Measurements from ENCODE around the gene PCNX1.

The PCNX1 gene

DNA sequence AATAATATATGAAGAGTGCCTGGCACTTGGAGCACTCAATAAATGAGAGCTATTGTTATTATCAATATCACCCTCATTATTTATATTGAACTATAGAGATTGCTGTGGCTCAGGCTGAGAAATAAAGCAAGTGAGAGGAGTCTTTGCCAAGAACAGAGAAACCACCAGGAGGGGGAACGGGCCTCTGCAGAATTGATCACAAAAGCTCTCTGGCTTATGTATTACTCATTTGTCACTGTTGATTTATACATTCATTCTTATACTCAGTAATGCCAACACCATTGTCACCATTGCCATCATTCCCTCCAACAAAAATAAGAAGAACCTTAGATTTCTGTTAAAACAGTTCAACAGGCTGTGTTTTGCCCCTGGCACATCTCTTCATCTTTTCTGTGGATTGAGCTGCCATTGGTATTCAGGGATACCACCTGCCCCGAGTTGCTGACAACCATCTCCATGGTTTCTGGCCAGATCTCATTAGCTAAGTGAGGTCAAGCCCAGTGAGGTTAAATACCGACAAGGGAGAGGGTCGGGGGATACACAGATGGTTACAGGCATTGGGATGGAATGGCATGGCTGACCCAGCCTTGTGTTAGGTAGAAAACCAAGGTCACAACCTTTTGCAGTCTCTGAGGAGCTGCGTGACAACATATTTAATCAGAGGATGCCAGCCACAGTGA lies 21.8 kb upstream of the PCNX1 start:
- Histone ChIP-seq H3K27me3 (ENCODE audit: low read length) (no peaks in the 10 kb centered on the region), H3K4me2 (ENCODE audit: low read depth, low read length, poor library complexity, severe bottlenecking) (no peak overlapping the region), H3K9ac (ENCODE audit: low read length) (no peak overlapping the region), H4K20me1 (ENCODE audit: low read depth, low read length) (no peaks in the 10 kb centered on the region), H2AFZ (ENCODE audit: low read depth, low read length, severe bottlenecking) (no peak overlapping the region), H3K27ac (ENCODE audit: low read depth, low read length) (no peak overlapping the region), H3F3A (ENCODE audit: insufficient read depth) (no peaks in the 10 kb centered on the region), H3K79me2 (ENCODE audit: insufficient read depth, low read length) (no peaks in the 10 kb centered on the region), H3K9me2 (replicated peaks; ENCODE audit: insufficient read depth, low read length) (no peaks in the 10 kb centered on the region), H3K9me3 (ENCODE audit: insufficient read depth, low read length) (no peaks in the 10 kb centered on the region), H3K36me3 (ENCODE audit: low read length) (no peaks in the 10 kb centered on the region), H3K4me3 (ENCODE audit: insufficient read depth, low read length, poor library complexity, severe bottlenecking) (no peak overlapping the region)
- TF ChIP-seq, protein P1, sequence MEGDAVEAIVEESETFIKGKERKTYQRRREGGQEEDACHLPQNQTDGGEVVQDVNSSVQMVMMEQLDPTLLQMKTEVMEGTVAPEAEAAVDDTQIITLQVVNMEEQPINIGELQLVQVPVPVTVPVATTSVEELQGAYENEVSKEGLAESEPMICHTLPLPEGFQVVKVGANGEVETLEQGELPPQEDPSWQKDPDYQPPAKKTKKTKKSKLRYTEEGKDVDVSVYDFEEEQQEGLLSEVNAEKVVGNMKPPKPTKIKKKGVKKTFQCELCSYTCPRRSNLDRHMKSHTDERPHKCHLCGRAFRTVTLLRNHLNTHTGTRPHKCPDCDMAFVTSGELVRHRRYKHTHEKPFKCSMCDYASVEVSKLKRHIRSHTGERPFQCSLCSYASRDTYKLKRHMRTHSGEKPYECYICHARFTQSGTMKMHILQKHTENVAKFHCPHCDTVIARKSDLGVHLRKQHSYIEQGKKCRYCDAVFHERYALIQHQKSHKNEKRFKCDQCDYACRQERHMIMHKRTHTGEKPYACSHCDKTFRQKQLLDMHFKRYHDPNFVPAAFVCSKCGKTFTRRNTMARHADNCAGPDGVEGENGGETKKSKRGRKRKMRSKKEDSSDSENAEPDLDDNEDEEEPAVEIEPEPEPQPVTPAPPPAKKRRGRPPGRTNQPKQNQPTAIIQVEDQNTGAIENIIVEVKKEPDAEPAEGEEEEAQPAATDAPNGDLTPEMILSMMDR (IDR thresholded peaks at IDR 0.05; ENCODE audit: insufficient read depth, low read length, poor library complexity, severe bottlenecking): no peak
- no peak for TF ChIP-seq EZH2phosphoT487 (conservative IDR thresholded peaks at IDR 0.05; ENCODE audit: low read length)

DNA sequence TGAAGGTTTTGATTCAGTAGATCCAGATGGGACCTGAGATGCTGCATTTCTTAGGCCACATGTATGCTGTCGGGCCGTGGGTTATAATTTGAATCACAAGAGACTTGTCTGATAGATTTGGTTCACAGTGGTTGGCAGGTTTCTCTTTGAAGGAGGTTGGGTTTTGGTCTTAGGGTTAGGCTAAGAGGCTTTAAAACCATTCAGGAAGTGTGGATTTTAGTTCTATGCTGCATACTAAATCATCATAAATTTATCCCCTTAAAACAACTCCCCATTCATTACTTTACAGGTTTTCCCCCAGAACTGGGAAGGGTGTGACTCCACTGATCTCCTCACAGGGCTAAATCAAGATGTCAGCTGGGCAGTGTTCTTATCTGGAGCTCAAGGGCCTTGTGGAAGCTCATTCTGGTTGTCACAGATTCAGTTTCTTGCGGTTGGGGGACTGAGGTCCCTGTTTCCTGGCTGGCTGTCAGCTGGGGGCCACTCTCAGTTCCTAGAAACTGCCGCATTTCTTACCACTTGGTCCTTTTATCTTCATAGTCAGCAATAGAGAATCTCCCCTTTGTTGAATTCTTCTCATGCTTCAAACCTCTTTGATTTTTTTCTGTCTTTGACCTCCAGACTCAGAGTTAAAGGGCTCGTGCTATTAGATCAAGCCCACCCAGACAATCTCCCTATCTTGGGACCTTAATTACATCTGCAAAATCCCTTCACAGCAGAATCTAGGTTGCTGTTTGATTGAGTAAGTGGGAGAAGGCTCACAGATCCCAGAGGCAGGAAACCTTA lies 20.6 kb upstream of the PCNX1 start:
- Histone ChIP-seq H3K9ac (ENCODE audit: low read length) (no peak overlapping the region), H3K9me3 (ENCODE audit: insufficient read depth, low read length) (no peaks in the 10 kb centered on the region), H3K27ac (ENCODE audit: low read depth, low read length) (no peak overlapping the region), H3K4me2 (ENCODE audit: low read depth, low read length, poor library complexity, severe bottlenecking) (no peak overlapping the region), H4K20me1 (ENCODE audit: low read depth, low read length) (no peaks in the 10 kb centered on the region), H3F3A (ENCODE audit: insufficient read depth) (no peaks in the 10 kb centered on the region), H3K9me2 (replicated peaks; ENCODE audit: insufficient read depth, low read length) (no peaks in the 10 kb centered on the region), H3K4me3 (ENCODE audit: insufficient read depth, low read length, poor library complexity, severe bottlenecking) (no peak overlapping the region), H2AFZ (ENCODE audit: low read depth, low read length, severe bottlenecking) (no peak overlapping the region), H3K27me3 (ENCODE audit: low read length) (no peaks in the 10 kb centered on the region), H3K36me3 (ENCODE audit: low read length) (no peaks in the 10 kb centered on the region), H3K79me2 (ENCODE audit: insufficient read depth, low read length) (no peaks in the 10 kb centered on the region)
- no peak for TF ChIP-seq EZH2phosphoT487 (conservative IDR thresholded peaks at IDR 0.05; ENCODE audit: low read length)
- TF ChIP-seq, protein P1 (IDR thresholded peaks at IDR 0.05; ENCODE audit: insufficient read depth, low read length, poor library complexity, severe bottlenecking): no peak

DNA sequence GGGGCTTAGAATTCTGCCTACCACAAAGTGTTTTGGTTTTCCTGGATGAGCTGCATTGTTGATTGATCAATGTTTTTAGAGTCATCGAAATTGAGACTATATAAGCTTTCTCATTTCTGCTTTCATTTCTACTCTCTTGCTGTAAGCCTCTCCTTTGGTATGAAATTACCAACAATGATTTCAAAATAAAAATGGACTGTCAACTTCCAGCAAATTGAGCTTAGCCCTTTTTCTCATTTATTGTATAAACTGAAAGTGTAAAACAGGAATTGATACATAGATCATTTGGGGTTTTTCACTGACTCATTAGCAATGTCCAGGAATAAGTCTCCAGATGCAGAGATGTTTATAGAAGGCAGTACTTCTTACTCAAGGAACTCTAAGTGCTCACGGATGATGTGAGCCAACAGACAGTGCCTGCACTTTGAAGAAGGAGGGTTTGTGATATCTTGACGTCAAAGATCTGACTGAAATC lies 20.0 kb upstream of the PCNX1 start:
- Histone ChIP-seq H3K9ac (ENCODE audit: low read length) (no peak overlapping the region), H4K20me1 (ENCODE audit: low read depth, low read length) (no peaks in the 10 kb centered on the region), H3K4me3 (ENCODE audit: insufficient read depth, low read length, poor library complexity, severe bottlenecking) (no peak overlapping the region), H3K36me3 (ENCODE audit: low read length) (no peaks in the 10 kb centered on the region), H3K9me2 (replicated peaks; ENCODE audit: insufficient read depth, low read length) (no peaks in the 10 kb centered on the region), H3K4me2 (ENCODE audit: low read depth, low read length, poor library complexity, severe bottlenecking) (no peak overlapping the region), H3K27ac (ENCODE audit: low read depth, low read length) (no peak overlapping the region), H3K9me3 (ENCODE audit: insufficient read depth, low read length) (no peaks in the 10 kb centered on the region), H3F3A (ENCODE audit: insufficient read depth) (no peaks in the 10 kb centered on the region), H3K79me2 (ENCODE audit: insufficient read depth, low read length) (no peaks in the 10 kb centered on the region), H3K27me3 (ENCODE audit: low read length) (no peaks in the 10 kb centered on the region), H2AFZ (ENCODE audit: low read depth, low read length, severe bottlenecking) (no peak overlapping the region)
- TF ChIP-seq, protein P1 (IDR thresholded peaks at IDR 0.05; ENCODE audit: insufficient read depth, low read length, poor library complexity, severe bottlenecking): no peak
- TF ChIP-seq EZH2phosphoT487 (conservative IDR thresholded peaks at IDR 0.05; ENCODE audit: low read length): no peak

Measured in SU-DHL-6 (cell line).